ENCODE results near the gene PRRT2. TPM values are rescaled to one million over a fixed set of nuclear protein-coding genes. Genes with fewer than 3 reads are reported as not detected.

The PRRT2 gene
- total and polyA plus RNA-seq, 10 of the 15 experiments (the other 5 are each of a cell fraction or from before 2014, with no cell fraction given): 0.08 to 0.49 (median 0.12) TPM; not detected in 4

- SMC1A ChIA-PET (ENCODE audit: uncharacterized antibody, unreplicated experiment): interaction anchor here (0.8 to 1.0 kb wide), 3 partner anchors 10 to 43 kb away, joined by 3 read pairs; no protein-coding TSS in a partner anchor
- Histone ChIP-seq H3K27ac (ENCODE audit: control insufficient read depth, insufficient read depth) (no peak overlapping the region), H2AFZ (ENCODE audit: control insufficient read depth, low read depth, low read length) (no peak overlapping the region), H3K4me2 (ENCODE audit: control insufficient read depth, insufficient read depth) (no peak overlapping the region), H3K9ac (ENCODE audit: control insufficient read depth, insufficient read depth, low read length) (no peak overlapping the region), H3K79me2 (ENCODE audit: control insufficient read depth, insufficient read depth, low read length) (no peaks in the 10 kb centered on the region), H3K27me3 (replicated peaks in 1 of 2; ENCODE audit: control insufficient read depth in 2 of 2, insufficient read depth in 2 of 2, low read length in 1 of 2) (no peaks in the 10 kb centered on the region), H4K20me1 (ENCODE audit: control insufficient read depth, insufficient read depth) (no peaks in the 10 kb centered on the region), H3K4me1 (ENCODE audit: control insufficient read depth, insufficient read depth, low read length) (no peaks in the 10 kb centered on the region), H3K9me3 (replicated peaks; ENCODE audit: control insufficient read depth, insufficient read depth, low read length) (no peaks in the 10 kb centered on the region), H3K4me3 (no peak overlapping the region), H3K36me3 (ENCODE audit: control insufficient read depth in 2 of 2, insufficient read depth in 2 of 2, low read length in 1 of 2) (no peaks in the 10 kb centered on the region)
- CTCF ChIA-PET: interaction anchor here (0.6 kb wide), 1 partner anchor 56 kb away, joined by 3 read pairs; no protein-coding TSS in a partner anchor
- FAIRE-seq: no peak
- intact Hi-C loops (cut with micrococcal nuclease; ENCODE audit: unreplicated experiment): no loop called here
- TF ChIP-seq FOXM1 (IDR thresholded peaks at IDR 0.05; ENCODE audit: low read depth, low read length) (no peak), HCFC1 (IDR thresholded peaks at IDR 0.05; ENCODE audit: low read length) (no peak), CBX5 (IDR thresholded peaks at IDR 0.05; ENCODE audit: low read depth) (no peak), SREBF1 (IDR thresholded peaks at IDR 0.05; ENCODE audit: low read length) (no peak), FOXK2 (IDR thresholded peaks at IDR 0.05) (no peak), HDAC6 (IDR thresholded peaks at IDR 0.05; ENCODE audit: unreplicated experiment) (no peak), TCF3 (IDR thresholded peaks at IDR 0.05; ENCODE audit: borderline replicate concordance, insufficient read depth, low read depth, low read length) (no peak), ZBTB33 (IDR thresholded peaks at IDR 0.05) (no peak), YBX1 (IDR thresholded peaks at IDR 0.05) (no peak), HDGF (IDR thresholded peaks at IDR 0.05) (no peak), HDAC2 (IDR thresholded peaks at IDR 0.05) (no peak), SUPT20H (IDR thresholded peaks at IDR 0.05; ENCODE audit: borderline replicate concordance, control insufficient read depth, low read depth, low read length) (no peak), CUX1 (IDR thresholded peaks at IDR 0.05; ENCODE audit: insufficient replicate concordance, low read depth, low read length) (no peak), KLF5 (IDR thresholded peaks at IDR 0.05; ENCODE audit: partially characterized antibody) (no peak), ZZZ3 (IDR thresholded peaks at IDR 0.05; ENCODE audit: control insufficient read depth, insufficient read length, low read depth) (no peak), E2F4 (IDR thresholded peaks at IDR 0.05; ENCODE audit: low read depth, low read length) (no peak), ZSCAN29 (IDR thresholded peaks at IDR 0.05) (no peak)
- WGBS (ENCODE audit: insufficient coverage, insufficient replicate concordance, low lambda C conversion rate, missing lambda C conversion rate): 68% methylated on average over 3 of the region's 3 CpGs
- no peak for DNase-seq (ENCODE audit: low read depth, low spot score)
- in situ Hi-C loops (cut with MboI): no loop called here
- no TSS peak for BruUV-seq (replicated peaks)
- POLR2A ChIA-PET: no interaction called here
- RAD21 ChIA-PET (ENCODE audit: unreplicated experiment): interaction anchor here (0.9 kb wide), 1 partner anchor 48 kb away, joined by 3 read pairs; the partner anchor contains the start of gene PAGR1
- no peak for ATAC-seq
Measured at GRCh38 chr16:29767062-29767461, 44.9 kb upstream of the PRRT2 start.

All from GM12878 (cell line).